Kidney glomerular epithelial cell (primary cell): ENCODE measurements around the gene AUTS2.
A peak's percentile ranks its signal among the peaks of the same experiment; 100 is the strongest.

Experiments
- DNase-seq: peaks from one replicate; lab custom pipeline; 2025; lab: John Stamatoyannopoulos, UW

AUTS2 gene

GRCh38 chr7:69893906-69894305 is 295.6 kb downstream of the AUTS2 start:
- DNase-seq: peak; percentile 20

- DNase-seq: no peak
Measured at GRCh38 chr7:69895446-69895845, 297.2 kb downstream of the AUTS2 start.

- no peak for DNase-seq
Measured at GRCh38 chr7:69896121-69896520, 297.8 kb downstream of the AUTS2 start.

- no peak for DNase-seq
Measured at GRCh38 chr7:69898189-69898588, 299.9 kb downstream of the AUTS2 start.

GRCh38 chr7:69903410-69903809 is 305.1 kb downstream of the AUTS2 start:
- DNase-seq: no peak

GRCh38 chr7:69906283-69906995 is 308.2 kb downstream of the AUTS2 start:
- DNase-seq: no peak

- DNase-seq: no peak
Measured at GRCh38 chr7:69907720-69908119, 309.4 kb downstream of the AUTS2 start.

- no peak for DNase-seq
Measured at GRCh38 chr7:69908454-69908853, 310.2 kb downstream of the AUTS2 start.

- DNase-seq: no peak
Measured at GRCh38 chr7:69910150-69910549, 311.9 kb downstream of the AUTS2 start.

GRCh38 chr7:69911337-69911736 is 313.1 kb downstream of the AUTS2 start:
- DNase-seq: no peak

GRCh38 chr7:69912141-69912540 is 313.9 kb downstream of the AUTS2 start:
- DNase-seq: no peak

- DNase-seq: no peak
Measured at GRCh38 chr7:69912846-69913245, 314.6 kb downstream of the AUTS2 start.

- DNase-seq: no peak
Measured at GRCh38 chr7:69919426-69920111, 321.3 kb downstream of the AUTS2 start.

GRCh38 chr7:69920797-69921196 is 322.5 kb downstream of the AUTS2 start:
- no peak for DNase-seq

- no peak for DNase-seq
Measured at GRCh38 chr7:69922026-69922803, 323.9 kb downstream of the AUTS2 start.

- no peak for DNase-seq
Measured at GRCh38 chr7:69927461-69927860, 329.2 kb downstream of the AUTS2 start.

GRCh38 chr7:69928621-69929020 is 330.3 kb downstream of the AUTS2 start:
- DNase-seq: no peak

- DNase-seq: no peak
Measured at GRCh38 chr7:69929622-69930021, 331.3 kb downstream of the AUTS2 start.

- peak; percentile 33 for DNase-seq
Measured at GRCh38 chr7:69932034-69932628, 333.9 kb downstream of the AUTS2 start.

- DNase-seq: no peak
Measured at GRCh38 chr7:69934144-69934903, 336.0 kb downstream of the AUTS2 start.

- no peak for DNase-seq
Measured at GRCh38 chr7:69935107-69935506, 336.8 kb downstream of the AUTS2 start.

GRCh38 chr7:69937097-69937496 is 338.8 kb downstream of the AUTS2 start:
- DNase-seq: no peak
